ENCODE results near the gene LDLRAD4. TPM values are rescaled to one million over a fixed set of nuclear protein-coding genes. Genes with fewer than 3 reads are reported as not detected.

LDLRAD4 gene
- total and polyA plus RNA-seq, 9 of the 15 experiments (the other 6 are each of a cell fraction or from before 2014, with no cell fraction given) = 0.01 TPM; not detected in 8

DNA sequence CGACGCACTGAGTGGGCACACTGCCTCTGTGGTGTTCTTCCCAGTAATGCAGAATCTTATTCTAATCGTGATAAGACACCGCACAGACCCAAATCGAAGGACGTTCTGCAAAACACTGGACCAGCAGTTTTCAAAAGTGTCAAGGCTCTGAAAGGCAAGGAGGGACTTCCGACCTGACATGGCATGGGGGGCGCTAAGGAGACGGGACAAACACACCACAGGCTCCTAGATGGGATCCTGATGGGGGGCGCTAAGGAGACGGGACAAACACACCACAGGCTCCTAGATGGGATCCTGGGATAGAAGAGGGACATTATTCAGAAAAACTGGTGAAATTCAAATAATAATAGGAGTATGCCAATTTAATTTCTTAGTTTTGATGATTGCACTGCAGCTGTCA lies 191.4 kb downstream of the LDLRAD4 start:
- no peaks in the 10 kb centered on the region for H3K36me3 ChIP-seq (ENCODE audit: control insufficient read depth, insufficient read depth, low read length)
- DNase-seq (ENCODE audit: extremely low read depth in 1 of 4, low spot score in 3 of 4) (no peak), FAIRE-seq (no peak), ATAC-seq (no peak)
- H3K9me1 ChIP-seq (ENCODE audit: control insufficient read depth, insufficient read depth, low read length) = no peaks in the 10 kb centered on the region
- no peak overlapping the region for H3K27ac ChIP-seq (ENCODE audit: extremely low read depth, low read depth, low read length)
- H3K27me3 ChIP-seq (ENCODE audit: control insufficient read depth in 2 of 2, insufficient read depth in 2 of 2, low read length in 2 of 2) = peaks cover 0 to 19% of the 10 kb centered on the region in 2 experiments; a peak in 4 of 5 replicates
- H3K9ac ChIP-seq (ENCODE audit: insufficient read depth in 1 of 2, low read depth in 2 of 2, low read length in 2 of 2) = no peak overlapping the region
- WGBS (ENCODE audit: insufficient coverage, low coverage, missing lambda C conversion rate) = 2% methylated on average over 11 of the region's 11 CpGs
- H2AFZ ChIP-seq (ENCODE audit: low read depth, low read length) = no peak overlapping the region
- no peak overlapping the region for H3K4me2 ChIP-seq (ENCODE audit: insufficient read depth, low read length)
- ChIA-PET CTCF (ENCODE audit: low intra/inter-chr PET ratio) (no interaction called here), POLR2A (no interaction called here)
- H3K79me2 ChIP-seq (ENCODE audit: control insufficient read depth, insufficient read depth, low read length) = no peaks in the 10 kb centered on the region
- TF ChIP-seq TAF15 (IDR thresholded peaks at IDR 0.05; ENCODE audit: low read depth, low read length) (no peak), PCBP2 (IDR thresholded peaks at IDR 0.05; ENCODE audit: low read depth, low read length, poor library complexity, severe bottlenecking) (no peak), SAFB2 (IDR thresholded peaks at IDR 0.05; ENCODE audit: borderline replicate concordance, low read depth, low read length, severe bottlenecking) (no peak), MTA2 (IDR thresholded peaks at IDR 0.05; ENCODE audit: low read depth) (no peak), ZNF644 (tag; IDR thresholded peaks at IDR 0.05; ENCODE audit: low read depth) (no peak), RBBP5 (IDR thresholded peaks at IDR 0.05; ENCODE audit: borderline replicate concordance, insufficient read depth, low read length, poor library complexity, severe bottlenecking) (no peak), ZBED1 (IDR thresholded peaks at IDR 0.05) (no peak), ELF4 (CRISPR knock-in tag; IDR thresholded peaks at IDR 0.05) (no peak), ZNF165 (CRISPR knock-in tag; IDR thresholded peaks at IDR 0.05; ENCODE audit: borderline replicate concordance) (no peak), BCLAF1 (IDR thresholded peaks at IDR 0.05; ENCODE audit: borderline replicate concordance in 1 of 2, control insufficient read depth in 1 of 2, low read depth in 2 of 2, low read length in 1 of 2) (no peak)
- H3K9me3 ChIP-seq (replicated peaks; ENCODE audit: control insufficient read depth, insufficient read depth, low read depth, low read length) = no peaks in the 10 kb centered on the region
- H4K20me1 ChIP-seq (replicated peaks; ENCODE audit: control insufficient read depth, insufficient read depth, low read length) = no peaks in the 10 kb centered on the region
- no TSS peak for BruUV-seq (replicated peaks)
- intact Hi-C loops (cut with micrococcal nuclease) = no loop called here
- H3K4me3 ChIP-seq = no peak overlapping the region
- no peaks in the 10 kb centered on the region for H3K4me1 ChIP-seq (replicated peaks in 1 of 2; ENCODE audit: control insufficient read depth in 2 of 2, insufficient read depth in 2 of 2, low read length in 2 of 2)
- in situ Hi-C loops (cut with MboI) = no loop called here

Data from K562 (cell line).